ENCODE data around the gene TBX4.

TBX4 gene

DNA sequence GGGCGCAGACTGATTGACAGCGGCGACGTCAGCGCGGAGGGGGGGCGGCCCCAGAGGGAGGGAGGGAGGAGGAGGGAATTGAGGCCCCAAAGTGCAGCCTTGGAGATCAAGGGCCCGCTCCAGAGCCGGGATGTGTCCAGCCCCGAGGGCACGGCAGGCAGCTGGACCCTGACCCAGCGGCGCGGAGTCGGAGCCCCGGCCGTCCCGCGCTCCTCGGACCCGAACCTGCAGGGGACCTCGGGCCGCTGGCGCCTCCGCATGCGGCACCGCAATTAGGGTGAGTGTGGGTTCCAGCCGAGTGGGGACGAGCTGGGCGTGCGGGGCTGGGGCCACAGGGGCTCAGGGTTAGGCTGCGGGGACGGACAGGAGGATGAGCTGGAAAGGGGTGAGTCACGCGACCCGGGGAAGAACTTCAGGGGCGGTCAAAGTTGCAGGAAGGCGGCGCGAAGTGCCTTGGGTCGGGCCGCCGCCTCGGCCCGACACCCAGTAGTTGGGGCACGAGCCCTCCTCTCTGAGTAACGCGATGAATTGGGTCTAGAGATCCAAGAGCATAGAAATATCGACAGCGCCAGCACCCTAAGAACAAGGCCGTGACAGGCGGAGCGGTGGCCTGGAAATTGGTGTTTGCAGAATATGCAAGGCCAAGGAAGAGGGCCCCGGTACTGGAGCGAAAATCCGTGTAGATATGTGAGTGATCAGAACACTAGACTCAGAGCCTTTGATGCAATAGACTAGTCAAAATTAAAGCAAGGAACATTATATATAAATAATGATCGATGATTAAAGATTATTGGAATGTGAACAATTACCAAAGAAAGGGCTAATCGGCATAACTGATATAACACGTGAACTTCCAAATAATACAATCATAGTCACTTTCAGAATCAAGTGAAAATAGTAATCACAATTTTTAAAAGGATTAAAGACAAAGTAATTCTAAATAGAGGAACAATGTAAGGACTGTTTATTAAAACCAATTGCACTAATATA lies at the start of gene TBX4:
TBX4 (plus strand) TSS at position 122 of the 990 bp plus-strand sequence. CDS start 4,069 bp downstream, outside the sequence.
- no peaks in the 10 kb centered on the region for H3K9me2 ChIP-seq (replicated peaks; ENCODE audit: low read depth, low read length)
- no peaks in the 10 kb centered on the region for H3K27me3 ChIP-seq (ENCODE audit: insufficient read depth, low read length, poor library complexity, severe bottlenecking)
- no peaks in the 10 kb centered on the region for H3K4me1 ChIP-seq (ENCODE audit: insufficient read depth, low read length, poor library complexity, severe bottlenecking)
- no peak within 1 kb of the TSS for H2AFZ ChIP-seq (ENCODE audit: low read length)
- no peaks in the 10 kb centered on the region for H3K9me3 ChIP-seq (ENCODE audit: insufficient read depth, low read depth, low read length)
- no peaks in the 10 kb centered on the region for H3K36me3 ChIP-seq (ENCODE audit: insufficient read depth, low read length)
- H3K79me2 ChIP-seq (ENCODE audit: insufficient read depth, low read length) = no peaks in the 10 kb centered on the region
- no peak within 1 kb of the TSS for H3K4me3 ChIP-seq (ENCODE audit: low read length, poor library complexity, severe bottlenecking)
- H3F3A ChIP-seq (ENCODE audit: low read depth) = no peaks in the 10 kb centered on the region
- no peaks in the 10 kb centered on the region for H4K20me1 ChIP-seq (ENCODE audit: insufficient read depth, low read length, poor library complexity, severe bottlenecking)
- TF ChIP-seq CTCF (conservative IDR thresholded peaks at IDR 0.05; ENCODE audit: low read length) (no peak), EZH2phosphoT487 (IDR thresholded peaks at IDR 0.05; ENCODE audit: borderline replicate concordance) (no peak)
- H3K9ac ChIP-seq (ENCODE audit: low read depth, low read length, poor library complexity, severe bottlenecking) = no peak within 1 kb of the TSS
- H3K4me2 ChIP-seq (ENCODE audit: low read depth, low read length, poor library complexity, severe bottlenecking) = no peak within 1 kb of the TSS

GRCh38 chr17:61402978-61403800 lies 49.0 kb upstream of the TBX4 start:
- H3F3A ChIP-seq (ENCODE audit: low read depth) = no peaks in the 10 kb centered on the region
- TF ChIP-seq EZH2phosphoT487 (IDR thresholded peaks at IDR 0.05; ENCODE audit: borderline replicate concordance) (no peak), CTCF (conservative IDR thresholded peaks at IDR 0.05; ENCODE audit: low read length) (no peak)
- no peaks in the 10 kb centered on the region for H4K20me1 ChIP-seq (ENCODE audit: insufficient read depth, low read length, poor library complexity, severe bottlenecking)
- H3K4me2 ChIP-seq (ENCODE audit: low read depth, low read length, poor library complexity, severe bottlenecking) = no peak overlapping the region
- H3K79me2 ChIP-seq (ENCODE audit: insufficient read depth, low read length) = no peaks in the 10 kb centered on the region
- H3K9me2 ChIP-seq (replicated peaks; ENCODE audit: low read depth, low read length) = no peaks in the 10 kb centered on the region
- no peaks in the 10 kb centered on the region for H3K27me3 ChIP-seq (ENCODE audit: insufficient read depth, low read length, poor library complexity, severe bottlenecking)
- no peak overlapping the region for H3K4me3 ChIP-seq (ENCODE audit: low read length, poor library complexity, severe bottlenecking)
- H3K9me3 ChIP-seq (ENCODE audit: insufficient read depth, low read depth, low read length) = no peaks in the 10 kb centered on the region
- no peaks in the 10 kb centered on the region for H3K4me1 ChIP-seq (ENCODE audit: insufficient read depth, low read length, poor library complexity, severe bottlenecking)
- H3K36me3 ChIP-seq (ENCODE audit: insufficient read depth, low read length) = no peaks in the 10 kb centered on the region
- H2AFZ ChIP-seq (ENCODE audit: low read length) = no peak overlapping the region
- H3K9ac ChIP-seq (ENCODE audit: low read depth, low read length, poor library complexity, severe bottlenecking) = no peak overlapping the region

GRCh38 chr17:61403801-61404662 lies 48.2 kb upstream of the TBX4 start:
- H3K27me3 ChIP-seq (ENCODE audit: insufficient read depth, low read length, poor library complexity, severe bottlenecking) = no peaks in the 10 kb centered on the region
- H3K79me2 ChIP-seq (ENCODE audit: insufficient read depth, low read length) = no peaks in the 10 kb centered on the region
- H3K4me2 ChIP-seq (ENCODE audit: low read depth, low read length, poor library complexity, severe bottlenecking) = no peak overlapping the region
- no peaks in the 10 kb centered on the region for H3K9me3 ChIP-seq (ENCODE audit: insufficient read depth, low read depth, low read length)
- no peak overlapping the region for H2AFZ ChIP-seq (ENCODE audit: low read length)
- no peaks in the 10 kb centered on the region for H3K36me3 ChIP-seq (ENCODE audit: insufficient read depth, low read length)
- no peaks in the 10 kb centered on the region for H4K20me1 ChIP-seq (ENCODE audit: insufficient read depth, low read length, poor library complexity, severe bottlenecking)
- H3K9ac ChIP-seq (ENCODE audit: low read depth, low read length, poor library complexity, severe bottlenecking) = no peak overlapping the region
- TF ChIP-seq EZH2phosphoT487 (IDR thresholded peaks at IDR 0.05; ENCODE audit: borderline replicate concordance) = no peak
- no peak for TF ChIP-seq CTCF (conservative IDR thresholded peaks at IDR 0.05; ENCODE audit: low read length)
- H3K4me1 ChIP-seq (ENCODE audit: insufficient read depth, low read length, poor library complexity, severe bottlenecking) = no peaks in the 10 kb centered on the region
- no peak overlapping the region for H3K4me3 ChIP-seq (ENCODE audit: low read length, poor library complexity, severe bottlenecking)
- H3K9me2 ChIP-seq (replicated peaks; ENCODE audit: low read depth, low read length) = no peaks in the 10 kb centered on the region
- no peaks in the 10 kb centered on the region for H3F3A ChIP-seq (ENCODE audit: low read depth)
